ENCODE data around the gene TBC1D7.
A peak's percentile ranks its signal among the peaks of the same experiment; 100 is the strongest.
"Not testable (repeated sequence)": the region's sequence is repeated elsewhere in the genome, so short reads cannot be mapped to it uniquely, and the experiment has no call there.

Gene TBC1D7

DNA sequence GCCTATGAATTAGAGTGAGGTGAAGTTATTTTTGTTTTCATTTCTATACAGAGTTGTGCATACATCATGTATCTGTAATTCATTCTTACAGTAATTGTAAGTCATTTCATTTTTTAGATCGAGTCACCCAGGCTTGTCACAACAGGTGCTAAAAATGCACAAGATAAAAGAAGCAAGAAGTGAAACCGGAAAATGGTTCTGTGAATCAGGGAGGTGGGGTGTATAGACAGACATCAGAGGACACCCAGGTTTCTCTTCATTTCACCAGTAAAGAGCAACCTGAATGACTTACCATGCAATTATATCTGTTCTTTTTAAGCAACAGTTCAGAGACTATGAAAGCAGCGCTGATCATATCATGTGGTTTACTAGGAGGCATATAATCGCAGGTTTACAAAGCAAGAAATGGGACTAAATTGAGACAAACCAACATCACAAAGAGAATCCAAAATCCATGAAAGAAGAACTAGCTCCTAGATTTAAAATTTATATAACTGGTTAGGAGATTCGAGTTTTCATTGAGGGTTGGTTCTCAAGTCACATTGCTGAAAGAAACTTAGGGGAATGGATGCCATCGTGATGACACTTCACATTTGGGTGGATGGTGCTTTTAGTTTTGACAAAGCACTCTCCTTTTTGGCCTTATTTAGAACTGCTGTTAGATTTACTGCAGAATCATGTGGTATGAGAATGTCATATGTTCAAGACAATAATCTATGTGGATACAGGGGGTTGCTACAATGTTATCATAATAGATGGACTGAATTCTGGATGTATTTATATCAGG lies 27.9 kb upstream of the TBC1D7 start:
- peak; percentile 8 for DNase-seq

DNA sequence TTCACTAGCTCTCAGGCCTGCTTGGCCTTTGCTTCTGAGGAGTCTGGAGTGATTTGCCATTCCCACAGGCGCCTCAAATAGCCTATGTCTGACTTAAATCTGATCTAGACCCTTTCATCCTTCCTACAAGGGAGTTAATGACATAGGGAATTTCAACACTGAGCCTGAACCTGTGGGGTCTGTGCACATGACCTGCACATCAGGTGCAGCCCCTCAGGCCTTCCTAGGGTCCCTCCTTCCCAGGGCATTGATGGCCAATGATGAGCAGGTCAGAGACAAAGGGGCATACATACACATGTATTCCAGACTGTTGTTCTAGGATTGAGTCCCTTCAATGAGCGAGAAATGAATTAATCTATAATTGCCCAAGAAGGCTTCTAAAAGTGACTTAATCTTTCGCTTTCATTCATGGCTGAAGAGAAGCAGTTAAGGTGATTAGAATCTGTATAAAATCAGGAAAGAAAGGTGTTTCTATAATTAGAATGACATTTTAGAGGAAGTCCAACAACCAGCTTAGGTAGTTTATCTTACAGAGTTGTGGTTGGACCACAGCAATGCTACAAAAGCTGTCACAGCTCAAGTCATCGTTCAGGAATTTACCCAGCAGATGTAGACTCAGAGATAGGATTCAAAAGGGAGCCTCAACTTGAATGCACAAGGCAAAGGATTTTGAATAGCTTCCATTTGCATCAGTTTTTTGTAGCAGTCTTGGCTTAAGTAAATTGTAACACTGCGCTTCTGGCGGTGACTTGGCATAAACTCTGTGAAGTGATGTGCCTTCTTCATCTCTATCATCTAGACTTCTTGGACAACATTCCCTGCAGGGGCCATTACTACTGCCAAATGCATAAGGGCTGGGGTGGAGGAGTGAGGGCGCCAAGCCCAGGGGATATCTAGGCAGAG lies 27.0 kb upstream of the TBC1D7 start:
- no peak for DNase-seq

DNA sequence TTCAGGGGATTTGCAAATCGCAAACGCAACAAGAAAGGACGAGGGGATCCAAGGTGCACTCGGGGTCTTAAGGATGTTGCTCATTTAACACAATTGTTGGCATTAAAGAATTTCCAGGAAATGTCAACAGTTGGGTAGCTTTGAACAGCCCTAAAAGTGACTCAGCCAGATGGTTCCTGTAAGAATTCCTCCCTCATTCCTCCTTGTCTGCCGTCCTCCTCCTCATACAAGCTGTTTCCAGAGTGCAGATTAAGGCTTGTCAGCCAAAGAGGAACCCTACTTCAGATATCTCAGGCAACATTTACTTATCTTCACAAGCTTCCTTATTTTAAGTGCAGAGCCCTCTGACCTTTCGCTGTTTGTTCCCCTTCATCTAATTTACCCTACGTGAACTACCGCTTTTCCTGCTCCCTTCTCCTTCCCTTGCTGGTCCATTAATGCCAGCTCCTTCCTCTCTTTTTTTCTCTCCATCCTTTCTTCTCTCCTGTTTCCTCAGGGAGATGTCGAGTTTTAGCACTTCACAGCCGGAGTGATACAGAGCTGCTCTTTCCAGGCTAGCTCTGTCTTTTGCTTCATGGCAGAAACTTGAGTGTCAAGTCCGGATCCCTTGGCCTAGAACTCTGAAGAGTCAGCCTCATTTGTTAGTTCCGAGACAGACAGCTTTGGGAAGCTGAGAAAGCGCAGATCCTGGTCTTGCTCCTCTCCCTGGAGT lies 26.1 kb upstream of the TBC1D7 start:
- DNase-seq: no peak

DNA sequence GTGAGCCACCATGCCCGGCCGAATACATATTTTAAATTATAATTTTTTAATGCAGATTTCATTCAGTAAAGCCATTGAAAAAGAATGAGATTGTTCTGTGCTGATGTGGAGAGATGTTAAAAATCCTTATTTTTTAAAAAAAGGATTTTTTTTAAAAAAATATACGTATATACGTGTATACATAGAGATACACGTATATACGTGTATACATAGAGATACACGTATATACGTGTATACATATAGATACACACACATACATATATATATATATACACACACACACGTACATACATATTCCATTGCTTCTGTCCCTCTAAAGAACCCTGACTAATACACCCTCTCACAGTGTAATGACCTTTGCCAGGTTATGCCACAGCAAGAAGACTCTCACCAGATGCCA lies 23.8 kb upstream of the TBC1D7 start:
- DNase-seq: no peak

DNA sequence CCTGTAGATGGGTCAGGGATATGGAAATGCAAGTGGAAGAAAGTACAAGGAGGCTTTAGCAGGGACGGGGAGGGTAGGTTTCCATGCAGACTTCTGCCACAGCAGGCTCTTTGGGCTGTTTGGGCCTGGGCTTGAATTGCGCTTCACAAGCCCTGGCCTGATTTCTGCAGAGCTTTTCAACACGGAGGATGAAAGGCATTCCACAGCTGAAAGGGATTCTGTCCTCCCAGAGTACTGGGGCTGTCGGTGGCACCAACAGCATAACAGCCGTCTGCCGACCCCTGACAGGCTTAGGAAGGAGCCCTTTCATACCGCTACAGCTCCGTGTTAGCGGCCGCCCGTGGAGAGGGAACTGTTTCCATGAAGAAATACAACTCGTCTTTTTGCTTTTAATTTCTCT lies 22.9 kb upstream of the TBC1D7 start:
- DNase-seq: no peak

DNA sequence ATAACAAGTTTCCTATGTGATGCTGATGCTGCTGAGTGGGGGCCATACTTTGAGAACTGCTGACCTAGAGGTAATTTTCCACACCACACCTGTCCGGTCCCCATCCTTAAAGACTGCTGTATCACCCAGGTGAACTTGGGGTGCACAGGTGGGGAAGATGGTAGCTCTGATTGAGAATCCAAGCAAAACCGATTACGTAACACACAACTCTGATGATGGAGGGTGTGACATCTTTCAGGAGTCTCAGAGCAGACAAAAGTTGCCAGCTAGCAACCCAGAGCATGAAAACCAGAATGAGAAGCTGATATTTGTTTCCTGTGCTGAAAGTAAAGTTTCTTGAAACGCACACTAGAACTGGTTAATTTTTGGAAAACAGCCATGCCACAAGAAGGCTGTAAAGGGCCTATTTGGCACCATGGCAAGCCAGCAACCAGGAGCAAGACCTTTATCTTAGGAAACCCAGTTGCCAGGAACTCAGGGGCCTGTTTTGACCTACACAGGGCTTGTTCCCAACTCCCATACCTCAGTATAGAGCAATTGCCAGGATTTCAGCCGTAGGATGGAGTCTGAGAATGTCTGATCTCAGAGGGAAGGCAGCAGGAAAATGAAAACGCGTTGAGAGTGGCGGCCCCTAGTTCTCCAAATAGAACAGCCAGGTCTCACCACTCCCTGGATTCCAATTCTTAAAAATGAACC lies 21.6 kb upstream of the TBC1D7 start:
- no peak for DNase-seq

DNA sequence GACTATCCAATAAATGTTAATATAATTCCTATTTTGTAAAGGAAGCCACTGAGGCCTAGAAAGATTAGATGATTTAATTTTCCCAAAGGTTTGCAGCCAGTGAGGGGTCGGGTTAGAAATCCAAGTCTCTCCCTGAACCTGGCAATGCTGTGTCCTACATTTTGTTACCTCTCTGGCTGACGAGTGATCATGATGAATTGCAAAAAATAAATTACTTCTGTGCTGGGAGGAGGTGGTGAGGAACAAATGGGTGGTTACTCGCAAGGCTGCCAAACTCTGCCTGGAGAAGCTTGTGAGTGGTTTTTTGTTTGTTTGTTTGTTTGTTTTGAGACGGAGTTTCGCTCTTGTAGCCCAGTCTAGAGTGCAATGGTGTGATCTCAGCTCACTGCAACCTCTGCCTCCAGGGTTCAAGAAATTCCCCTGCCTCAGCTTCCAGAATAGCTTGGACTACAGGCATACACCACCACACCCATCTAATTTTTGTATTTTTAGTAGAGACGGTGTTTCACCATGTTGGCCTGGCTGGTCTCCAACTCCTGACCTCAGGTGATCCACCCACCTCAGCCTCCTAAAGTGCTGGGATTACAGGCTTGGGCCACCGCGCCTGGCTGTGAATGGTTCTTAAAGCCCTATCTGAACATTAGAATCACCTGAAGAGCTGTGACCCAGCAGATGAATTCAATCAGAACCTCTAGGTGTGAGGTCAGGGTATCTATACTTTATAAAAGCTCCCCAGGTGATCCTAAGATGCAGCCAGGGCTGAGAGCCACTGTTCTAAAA lies 20.2 kb upstream of the TBC1D7 start:
- no peak for DNase-seq

DNA sequence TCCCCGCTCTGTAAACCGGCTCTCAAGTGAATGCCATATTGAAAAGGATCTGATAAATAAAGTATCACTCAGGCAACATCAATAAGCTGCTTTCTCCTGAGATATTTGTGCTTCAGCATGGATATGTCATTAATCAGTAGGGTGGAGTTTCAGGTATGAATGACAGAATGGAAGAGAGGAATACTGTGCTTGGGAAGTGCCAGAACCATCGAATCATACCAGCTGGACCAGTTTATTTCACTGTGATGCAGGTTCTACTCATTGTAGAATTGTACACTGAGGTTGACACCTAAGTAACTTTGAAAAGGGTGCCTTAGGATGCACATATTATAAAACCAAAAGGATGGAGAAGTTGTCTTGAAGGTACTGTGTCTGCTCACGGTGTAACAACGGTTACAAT lies 17.9 kb upstream of the TBC1D7 start:
- DNase-seq: no peak

DNA sequence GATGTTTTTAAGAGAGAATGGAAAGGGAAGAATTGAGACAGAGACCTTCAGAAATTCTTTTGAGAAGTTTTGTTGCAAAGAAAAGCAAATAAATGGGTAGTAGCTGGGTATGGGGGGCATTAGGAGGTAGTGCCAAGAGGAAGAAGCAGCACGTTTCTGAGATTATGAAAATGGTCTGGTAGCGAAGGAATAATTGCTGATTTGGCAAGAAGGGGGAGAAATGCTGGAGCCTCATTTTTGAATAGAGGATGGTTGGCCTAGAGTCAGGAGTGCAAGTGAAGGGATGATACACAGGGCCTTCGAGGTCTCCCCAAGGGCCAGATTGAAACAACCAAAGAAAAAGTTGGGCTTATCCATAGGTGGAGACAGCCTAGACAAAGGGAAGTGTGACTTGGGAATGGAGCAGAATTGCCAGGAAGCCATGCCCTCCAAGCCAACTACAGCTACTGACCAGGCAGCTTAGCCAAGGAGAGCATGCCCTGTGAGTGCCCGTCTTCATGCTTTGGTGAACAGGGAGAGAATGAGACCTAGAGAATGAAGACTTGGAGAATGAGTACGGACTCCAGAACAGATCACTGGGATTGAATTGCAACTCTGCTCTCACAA lies 14.2 kb upstream of the TBC1D7 start:
- no peak for DNase-seq

DNA sequence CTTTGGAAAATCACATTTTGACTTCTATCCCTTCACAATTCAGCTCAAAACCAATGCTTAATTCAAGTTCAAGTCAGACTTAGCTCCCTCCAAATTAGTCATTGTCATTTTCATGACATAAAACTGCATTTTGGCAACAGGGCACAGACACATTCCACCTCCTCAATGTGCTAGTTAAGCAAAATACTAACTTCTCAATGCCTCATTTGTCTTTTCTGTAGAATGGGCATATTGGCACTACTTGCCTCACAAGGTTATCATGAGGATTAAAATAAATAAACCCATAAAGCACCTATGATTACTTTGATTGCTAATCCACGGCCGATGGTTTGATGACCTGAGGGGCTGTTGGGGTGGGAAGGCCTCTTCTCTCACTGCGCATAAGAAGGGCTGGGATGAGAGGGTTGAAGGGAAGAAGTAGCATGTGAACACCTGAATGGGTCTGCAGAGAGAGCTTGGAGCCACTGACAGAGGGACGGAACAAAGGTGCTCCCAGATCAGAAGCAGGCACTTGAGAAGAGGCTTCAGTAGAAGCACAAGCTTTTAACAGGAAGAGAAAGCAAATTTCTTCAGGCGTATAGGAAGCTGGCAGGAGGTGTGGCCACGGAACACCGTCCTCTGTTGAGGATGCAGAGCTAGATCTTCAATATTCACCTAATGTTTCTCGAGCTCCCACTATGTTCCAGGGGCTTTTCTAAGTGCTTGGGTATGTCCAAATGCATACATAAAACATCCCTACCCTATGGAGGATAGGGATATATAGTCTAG lies 11.7 kb upstream of the TBC1D7 start:
- no peak for DNase-seq

DNA sequence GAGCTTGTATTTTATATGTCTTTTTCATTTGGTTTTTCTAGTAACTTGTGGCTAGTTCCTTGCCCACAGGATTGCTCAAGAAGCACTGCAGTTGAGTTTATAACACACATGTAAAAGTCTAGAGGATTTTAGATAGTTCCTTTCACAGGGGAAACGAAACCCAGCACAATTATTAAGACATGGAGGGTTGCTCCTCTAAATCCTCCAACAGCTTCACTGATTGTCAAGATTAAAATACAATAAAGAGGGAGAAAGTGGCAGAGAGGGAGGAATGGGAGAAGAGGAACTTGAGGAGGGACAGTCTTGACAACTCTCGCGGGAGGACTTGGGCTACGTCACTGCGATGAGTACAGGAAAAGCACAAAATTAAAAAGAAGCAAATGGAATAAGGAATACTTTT lies 9.7 kb upstream of the TBC1D7 start:
- DNase-seq: no peak

DNA sequence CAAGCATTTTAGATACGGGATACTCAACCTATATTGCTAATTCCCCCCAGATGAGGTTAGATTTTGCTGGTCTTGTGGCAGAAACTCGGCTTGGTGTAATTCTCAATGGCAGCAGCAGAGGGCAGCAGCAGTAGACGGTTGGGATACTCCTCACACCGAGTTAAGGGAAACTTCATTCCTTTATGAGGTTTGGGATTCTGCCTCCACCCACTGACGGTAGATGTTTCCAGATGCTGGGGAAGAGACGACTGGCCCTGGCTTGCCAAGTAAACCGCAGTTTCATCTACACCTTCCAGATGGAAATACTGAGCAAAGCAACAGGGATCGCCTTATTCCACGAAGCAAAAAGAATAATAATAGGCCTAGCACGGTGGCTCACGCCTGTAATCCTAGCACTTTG lies 8.2 kb upstream of the TBC1D7 start:
- peak; percentile 71 for DNase-seq

DNA sequence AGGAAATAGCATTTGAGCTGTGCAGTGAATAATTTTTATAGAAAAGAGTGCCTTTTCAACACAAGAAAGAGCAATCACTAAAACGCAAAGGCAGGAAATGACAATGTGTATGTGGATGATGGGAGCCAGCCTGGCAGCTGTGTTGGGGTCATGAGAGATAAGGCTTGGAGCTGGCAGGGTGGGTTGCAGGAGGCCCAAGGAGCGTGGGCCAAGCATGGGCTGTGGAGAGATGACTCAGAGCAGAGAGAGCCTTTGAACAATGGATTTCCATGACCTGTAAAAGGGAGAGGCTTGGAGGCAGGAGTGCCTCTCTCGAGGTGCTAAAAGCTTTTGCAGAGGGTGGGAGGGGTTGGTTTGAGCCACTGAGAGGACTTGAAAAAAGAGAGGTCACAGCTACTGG lies 6.6 kb upstream of the TBC1D7 start:
- no peak for DNase-seq

DNA sequence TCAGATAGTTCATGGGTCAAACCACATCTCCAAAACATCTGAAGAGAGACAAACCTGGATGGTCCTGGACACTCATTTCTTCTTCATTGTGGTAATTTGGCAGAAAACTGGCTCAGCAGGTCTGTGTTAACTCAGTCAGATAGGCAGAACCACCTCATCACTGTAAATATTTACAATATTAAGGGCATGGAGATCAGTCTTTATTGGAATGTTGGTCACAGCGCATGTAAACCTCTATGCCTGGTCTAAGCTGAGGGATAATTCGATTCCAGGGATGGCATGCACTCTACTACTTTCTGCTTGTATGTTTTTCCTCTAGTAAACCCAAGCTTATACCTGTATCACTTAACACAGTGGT lies 4.0 kb upstream of the TBC1D7 start:
- DNase-seq: no peak

DNA sequence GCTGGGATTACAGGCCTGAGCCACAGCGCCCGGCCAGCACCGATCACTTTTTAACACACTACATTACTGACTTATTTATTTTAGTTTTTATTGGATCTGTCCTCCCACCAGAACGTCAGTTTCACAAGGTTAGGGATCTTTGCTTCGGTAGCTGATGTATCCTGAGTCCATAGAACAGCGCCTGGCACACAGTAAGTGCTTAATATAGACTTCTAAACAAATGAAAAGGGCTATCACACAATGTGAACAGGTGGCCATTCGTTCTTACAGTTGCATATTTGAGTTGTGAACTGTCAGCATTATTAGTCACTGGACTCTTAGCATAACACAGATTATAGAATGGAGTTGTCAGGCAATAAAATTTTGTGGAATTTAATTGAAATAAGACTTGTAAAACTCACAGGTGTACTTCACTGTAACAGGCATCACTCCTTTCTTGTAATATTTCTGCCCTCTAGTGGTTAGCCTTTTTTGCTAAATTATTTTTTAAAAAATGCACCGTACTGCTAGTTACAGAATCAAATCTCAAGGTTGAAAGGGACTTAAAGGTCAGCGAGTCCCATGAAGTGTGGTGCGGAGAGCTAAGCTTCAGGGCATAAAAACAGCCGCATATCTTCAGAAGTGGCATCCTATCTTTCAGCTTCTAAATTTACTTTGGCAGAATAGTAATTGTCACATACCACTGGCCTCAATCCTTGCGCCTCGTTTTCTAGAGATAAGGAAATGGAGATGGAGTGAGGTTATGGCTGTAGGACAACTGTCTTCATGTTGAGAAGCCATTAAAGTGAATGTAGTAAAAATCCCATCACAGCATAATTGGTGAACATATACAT lies 3.4 kb upstream of the TBC1D7 start:
- DNase-seq: no peak

DNA sequence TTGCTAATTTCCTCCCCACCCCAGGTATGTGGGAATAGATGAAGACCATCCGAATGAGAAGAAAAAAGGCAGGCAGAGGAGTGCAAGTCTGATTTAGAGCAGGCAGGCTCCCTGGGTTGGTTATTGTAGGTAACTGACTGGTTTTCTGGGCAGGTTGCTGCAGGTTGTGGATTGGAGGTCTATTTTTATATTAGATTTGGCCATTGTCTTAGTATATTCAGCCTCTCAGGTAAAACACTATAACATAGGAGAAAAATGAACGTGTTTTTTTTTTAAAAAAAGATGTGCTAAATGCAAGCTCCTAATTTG lies 492 bp upstream of the TBC1D7 start:
- DNase-seq: no peak

DNA sequence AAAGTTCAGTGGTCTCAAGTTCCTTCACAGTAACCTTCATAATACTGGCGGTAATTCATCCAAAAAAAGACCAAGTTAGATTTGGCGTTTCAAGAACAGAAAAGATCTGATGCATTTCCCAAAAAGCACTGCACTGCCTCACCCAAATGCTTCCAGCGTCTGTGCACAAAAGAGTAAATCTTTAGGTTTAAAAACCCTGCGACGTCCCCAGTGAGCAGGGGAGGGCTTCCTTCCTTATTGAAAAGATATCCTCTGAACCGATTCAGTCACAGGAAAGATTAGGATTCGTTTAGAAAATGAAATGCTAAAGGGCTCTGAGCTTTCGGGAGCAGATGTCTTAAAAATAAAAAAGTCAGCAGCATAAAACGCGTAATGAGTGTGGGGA lies 654 bp downstream of the TBC1D7 start:
- no peak for DNase-seq

DNA sequence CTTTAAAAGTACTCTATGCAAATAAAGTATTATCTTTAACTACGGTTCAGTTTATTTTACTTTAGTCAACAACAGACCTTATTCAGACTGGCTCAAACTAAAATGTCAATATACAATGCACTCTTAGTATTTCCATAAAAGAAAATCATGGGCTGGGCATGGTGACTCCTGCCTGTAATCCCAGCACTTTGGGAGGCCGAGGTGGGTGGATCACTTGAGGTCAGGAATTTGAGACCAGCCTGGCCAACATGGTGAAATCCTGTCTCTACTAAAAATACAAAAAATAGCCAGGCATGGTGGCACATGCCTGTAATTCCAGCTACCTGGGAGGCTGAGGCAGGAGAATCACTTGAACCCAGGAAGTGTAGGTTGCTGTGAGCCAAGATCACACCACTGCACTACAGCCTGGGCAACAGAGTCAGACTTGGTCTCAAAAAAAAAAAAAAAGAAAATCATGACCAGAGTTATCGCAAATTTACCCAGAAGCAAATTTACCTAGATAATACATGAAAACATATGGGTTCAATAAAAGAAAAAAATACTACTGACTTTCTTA lies 2.2 kb downstream of the TBC1D7 start:
- DNase-seq: not testable (repeated sequence)

DNA sequence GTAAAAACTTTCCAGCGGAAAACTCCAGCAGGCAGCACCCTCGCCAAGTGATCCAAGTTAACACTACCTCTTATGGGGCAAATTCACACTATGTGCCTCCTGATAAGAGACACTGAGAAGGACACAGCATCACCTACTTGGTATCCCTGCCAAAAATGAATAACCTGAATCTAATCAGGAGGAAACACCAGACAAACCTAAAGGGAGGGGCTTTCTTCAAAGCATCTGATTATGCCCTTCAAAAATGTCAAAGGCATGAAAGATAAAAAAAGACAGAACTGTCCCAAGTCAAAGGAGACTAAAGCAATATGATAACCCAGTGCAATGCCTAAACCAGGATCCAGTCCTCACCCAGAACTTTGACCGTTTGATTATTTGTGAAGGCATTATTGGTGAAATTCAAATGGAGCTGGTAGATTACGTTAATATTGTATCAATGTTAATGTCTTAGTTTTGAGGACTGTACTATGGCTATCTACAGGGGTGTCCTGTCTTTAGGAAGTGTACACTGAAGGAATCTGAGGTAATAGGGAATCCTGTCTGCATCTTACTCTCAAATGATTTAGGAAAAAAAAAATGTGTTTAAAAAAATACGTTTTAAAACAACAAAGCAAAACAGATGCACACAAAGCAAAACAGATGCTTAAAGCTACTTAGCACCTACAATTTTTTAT lies 8.3 kb downstream of the TBC1D7 start:
- no peak for DNase-seq

Measured in stimulated activated naive CD4-positive, alpha-beta T cell treated with Interleukin-2 at 50 U/mL for 16 hours (primary cell).